H1 (cell line): Measurements from ENCODE around the gene ARID4B. TPM values are rescaled to one million over a fixed set of nuclear protein-coding genes. Genes with fewer than 3 reads are reported as not detected.

Source experiments
- BCL11A ChIP-seq, 2 experiments: IDR thresholded peaks; one replicate each; pipeline ENCODE4 v1.6.1; 2011; ENCODE audit warnings: low read depth in 2 of 2, low read length in 2 of 2, mild to moderate bottlenecking in 2 of 2
- polyA plus RNA-seq, 7 experiments: library from polyadenylated mRNA; depleted of rRNA in 3 of 7; stranded (reverse) in 5 of 7; unstranded in 2 of 7; fragments of >200 nt in 5 of 7; fragments of 200-250 nt in 2 of 7; gene quantifications; 1 replicate in 5 of 7; 2 replicates in 1 of 7; 4 replicates in 1 of 7; pipeline versions ENCODE4 v1.2.1 to v1.2.3, GENCODE V29; 2011 to 2013; ENCODE audit warnings: missing spikeins in 2 of 7, mixed read lengths in 2 of 7
- total RNA-seq: library from RNA; stranded (reverse); fragmentation: NEBNext Ultra II Directional; extraction: Animal tissue kit (Norgen Biotek cat#: 25700); gene quantifications from 2 replicates; pipeline ENCODE4 v1.2.1, GENCODE V29; 2021
- TF ChIP-seq, protein P1 (sequence below): IDR thresholded peaks from 2 replicates; pipeline ENCODE4 v1.6.1; 2012; ENCODE audit warnings: inconsistent platforms

The ARID4B gene
- total and polyA plus RNA-seq, 2 of the 8 experiments (the other 6 are each of a cell fraction or from before 2014, with no cell fraction given): 5.1 to 28.8 TPM

- TF ChIP-seq, protein P1, sequence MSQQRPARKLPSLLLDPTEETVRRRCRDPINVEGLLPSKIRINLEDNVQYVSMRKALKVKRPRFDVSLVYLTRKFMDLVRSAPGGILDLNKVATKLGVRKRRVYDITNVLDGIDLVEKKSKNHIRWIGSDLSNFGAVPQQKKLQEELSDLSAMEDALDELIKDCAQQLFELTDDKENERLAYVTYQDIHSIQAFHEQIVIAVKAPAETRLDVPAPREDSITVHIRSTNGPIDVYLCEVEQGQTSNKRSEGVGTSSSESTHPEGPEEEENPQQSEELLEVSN: no peak
- no peak for TF ChIP-seq BCL11A (IDR thresholded peaks at IDR 0.05; ENCODE audit: low read depth in 2 of 2, low read length in 2 of 2)
These were observed 203.3 kb downstream of the ARID4B start (continued) for GRCh38 chr1:235124665-235125064.
